Measurements from ENCODE around the gene BBS9.

The BBS9 gene

DNA sequence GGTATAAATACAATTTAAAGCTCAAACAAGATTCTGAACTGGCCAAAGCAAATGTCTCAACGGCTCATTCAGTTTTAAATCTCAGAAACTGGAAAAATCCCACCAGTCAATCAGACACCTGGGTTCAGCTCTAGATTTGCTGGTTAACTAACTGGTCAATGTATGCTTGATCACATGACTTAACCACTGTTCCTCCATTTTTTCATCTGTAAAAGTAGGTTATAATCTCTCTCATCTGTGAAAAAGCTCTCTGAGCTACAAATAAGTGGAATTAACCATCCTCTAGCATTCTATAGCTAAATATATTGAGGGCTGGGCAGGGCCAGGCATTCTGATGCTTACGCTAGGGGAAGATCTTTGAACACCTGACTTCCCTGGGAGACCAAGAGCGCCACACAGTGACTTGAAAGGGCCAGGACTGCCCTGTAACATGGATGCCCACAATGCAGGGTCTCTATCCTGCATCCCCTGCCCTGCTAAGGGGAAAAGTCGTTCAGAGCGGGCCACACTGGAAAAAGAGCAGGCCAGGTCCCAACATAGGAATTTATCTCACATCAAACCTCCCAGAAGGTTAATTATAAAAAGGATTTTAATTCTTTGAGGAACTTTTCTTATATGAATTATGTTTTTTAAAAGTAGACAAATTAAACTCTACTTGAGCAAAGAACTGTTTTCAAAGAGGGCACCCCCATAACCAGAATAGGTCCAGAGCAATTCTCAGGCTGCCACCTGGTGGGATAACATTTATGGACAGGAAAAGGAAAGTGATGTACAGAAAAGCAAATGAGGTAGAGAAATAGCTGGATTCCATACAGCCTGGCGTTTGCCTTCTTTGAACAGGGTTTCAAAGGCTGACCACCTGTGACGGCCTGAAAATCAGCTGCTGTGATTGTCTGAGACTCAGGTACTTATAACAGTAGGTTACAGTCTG lies 22.0 kb upstream of the BBS9 start:
- H3K4me3 ChIP-seq (replicated peaks; ENCODE audit: low read depth, low read length): peak overlapping the region; percentile 82
- DNase-seq (ENCODE audit: extremely low read depth, low read depth): no peak
- TF ChIP-seq, protein P1, sequence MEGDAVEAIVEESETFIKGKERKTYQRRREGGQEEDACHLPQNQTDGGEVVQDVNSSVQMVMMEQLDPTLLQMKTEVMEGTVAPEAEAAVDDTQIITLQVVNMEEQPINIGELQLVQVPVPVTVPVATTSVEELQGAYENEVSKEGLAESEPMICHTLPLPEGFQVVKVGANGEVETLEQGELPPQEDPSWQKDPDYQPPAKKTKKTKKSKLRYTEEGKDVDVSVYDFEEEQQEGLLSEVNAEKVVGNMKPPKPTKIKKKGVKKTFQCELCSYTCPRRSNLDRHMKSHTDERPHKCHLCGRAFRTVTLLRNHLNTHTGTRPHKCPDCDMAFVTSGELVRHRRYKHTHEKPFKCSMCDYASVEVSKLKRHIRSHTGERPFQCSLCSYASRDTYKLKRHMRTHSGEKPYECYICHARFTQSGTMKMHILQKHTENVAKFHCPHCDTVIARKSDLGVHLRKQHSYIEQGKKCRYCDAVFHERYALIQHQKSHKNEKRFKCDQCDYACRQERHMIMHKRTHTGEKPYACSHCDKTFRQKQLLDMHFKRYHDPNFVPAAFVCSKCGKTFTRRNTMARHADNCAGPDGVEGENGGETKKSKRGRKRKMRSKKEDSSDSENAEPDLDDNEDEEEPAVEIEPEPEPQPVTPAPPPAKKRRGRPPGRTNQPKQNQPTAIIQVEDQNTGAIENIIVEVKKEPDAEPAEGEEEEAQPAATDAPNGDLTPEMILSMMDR (IDR thresholded peaks at IDR 0.05; ENCODE audit: low read depth, low read length, missing control alignments): peak; percentile 40

DNA sequence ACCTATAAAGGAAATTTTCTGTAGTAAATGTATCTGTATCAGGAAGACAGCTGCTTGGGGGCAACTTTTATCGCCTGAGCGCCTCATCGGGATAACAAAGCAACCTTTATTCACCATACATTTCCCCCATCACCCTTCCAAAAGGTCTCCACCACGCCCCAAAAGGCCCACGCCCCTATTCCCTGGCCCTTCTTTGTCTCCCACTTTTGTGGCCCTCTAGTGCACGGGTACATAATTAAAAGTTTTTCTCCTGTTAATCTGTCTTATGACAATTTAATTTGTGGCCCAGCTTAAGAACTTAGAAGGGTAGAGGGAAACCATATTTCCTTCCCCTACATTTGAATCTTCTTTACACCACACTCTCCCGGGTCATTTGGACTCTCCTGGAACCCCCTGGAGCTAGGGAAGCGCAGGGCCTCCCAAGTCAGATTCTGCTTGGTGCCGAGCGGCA lies 20.8 kb upstream of the BBS9 start:
- DNase-seq (ENCODE audit: extremely low read depth, low read depth): no peak
- H3K4me3 ChIP-seq (replicated peaks; ENCODE audit: low read depth, low read length): peak overlapping the region; percentile 82
- TF ChIP-seq, protein P1 (IDR thresholded peaks at IDR 0.05; ENCODE audit: low read depth, low read length, missing control alignments): no peak

DNA sequence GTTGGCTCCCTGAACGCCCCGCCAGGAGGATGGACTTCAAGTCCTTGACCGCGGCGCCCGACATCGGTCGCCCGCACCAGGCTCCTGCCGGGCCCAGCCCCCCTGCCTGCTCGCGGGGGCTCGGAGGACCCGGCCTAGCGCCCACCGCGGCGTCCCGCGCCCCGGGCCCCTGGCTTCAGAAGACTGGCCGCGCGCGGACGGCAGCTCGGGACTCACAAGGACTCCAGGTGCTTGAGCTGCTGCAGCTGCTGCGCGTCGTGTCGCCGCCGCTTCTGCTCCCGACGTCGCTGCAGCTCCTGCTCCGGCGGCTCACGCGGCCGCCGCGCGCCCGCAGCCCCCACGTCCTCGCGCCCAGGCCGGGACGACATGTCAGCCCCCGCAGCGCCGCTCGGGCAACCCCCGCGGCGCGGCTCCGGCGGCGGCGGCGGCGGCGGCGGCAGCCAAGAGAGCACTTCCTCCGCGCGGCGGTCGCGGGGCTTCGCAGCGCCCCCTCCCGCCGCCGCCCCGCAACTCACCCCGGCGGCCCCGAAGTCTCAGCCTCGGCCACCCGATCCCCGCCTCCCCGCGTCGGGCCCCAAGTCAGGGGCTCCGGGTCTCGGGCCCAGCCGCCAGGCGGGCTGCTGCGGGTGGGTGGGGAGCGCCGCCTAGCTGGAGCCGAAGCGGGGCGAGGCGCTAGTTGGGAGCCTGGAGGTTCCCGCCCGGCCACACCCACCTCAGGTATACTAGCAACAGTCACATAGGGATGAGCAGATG lies 20.2 kb upstream of the BBS9 start, which contains the start of gene RP9:
Gene RP9, minus strand, starts transcription at position 400 of the 753 bp plus-strand sequence. Its CDS starts 32 bp downstream, at position 368.
- no peak for DNase-seq (ENCODE audit: extremely low read depth, low read depth)
- H3K4me3 ChIP-seq (replicated peaks; ENCODE audit: low read depth, low read length): peak within 1 kb of the TSS; percentile 82
- TF ChIP-seq, protein P1 (IDR thresholded peaks at IDR 0.05; ENCODE audit: low read depth, low read length, missing control alignments): peak; percentile 35

DNA sequence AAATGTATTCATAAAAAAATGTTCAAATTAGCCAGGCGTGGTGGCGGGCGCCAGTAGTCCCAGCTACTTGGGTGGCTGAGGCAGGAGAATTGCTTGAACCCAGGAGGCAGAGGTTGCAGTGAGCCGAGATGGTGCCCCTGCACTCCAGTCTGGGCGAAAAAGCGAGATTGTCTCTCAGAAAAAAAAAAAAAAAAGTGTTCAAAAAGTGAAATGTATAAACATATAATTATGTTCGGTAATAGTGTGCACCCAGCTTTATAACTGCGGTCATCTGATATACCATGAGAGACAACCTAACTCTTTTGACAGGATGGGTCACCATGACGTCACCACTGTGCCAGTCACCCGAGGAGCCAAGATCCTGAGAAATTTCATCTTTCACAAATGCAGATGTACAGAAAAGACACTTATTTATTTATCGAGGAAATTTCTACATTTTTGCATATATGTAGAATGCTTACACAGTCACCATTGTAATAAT lies 19.6 kb upstream of the BBS9 start:
- TF ChIP-seq, protein P1 (IDR thresholded peaks at IDR 0.05; ENCODE audit: low read depth, low read length, missing control alignments): no peak
- DNase-seq (ENCODE audit: extremely low read depth, low read depth): no peak
- H3K4me3 ChIP-seq (replicated peaks; ENCODE audit: low read depth, low read length): peak overlapping the region; percentile 82

DNA sequence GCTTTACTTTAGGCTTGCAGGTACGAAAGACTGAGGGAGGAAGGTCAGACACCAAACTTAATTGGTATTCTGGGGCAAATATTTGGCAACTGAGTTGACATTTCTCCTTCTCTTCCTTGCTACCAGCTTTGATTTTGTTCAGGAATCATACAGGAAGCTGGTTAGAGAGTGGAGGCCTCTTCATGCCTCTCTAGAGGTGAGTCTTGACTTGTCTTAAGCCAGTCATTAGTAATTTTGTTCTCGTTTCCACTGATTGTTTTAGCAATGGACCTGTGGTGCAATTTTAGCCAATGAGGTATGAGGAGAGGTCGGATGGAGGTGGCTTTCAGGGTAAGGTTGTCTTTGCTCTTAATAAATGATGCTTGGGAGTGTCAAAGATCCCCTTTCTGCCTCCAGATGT lies 17.8 kb upstream of the BBS9 start:
- no peak for DNase-seq (ENCODE audit: extremely low read depth, low read depth)
- H3K4me3 ChIP-seq (replicated peaks; ENCODE audit: low read depth, low read length): no peak overlapping the region
- TF ChIP-seq, protein P1 (IDR thresholded peaks at IDR 0.05; ENCODE audit: low read depth, low read length, missing control alignments): no peak

DNA sequence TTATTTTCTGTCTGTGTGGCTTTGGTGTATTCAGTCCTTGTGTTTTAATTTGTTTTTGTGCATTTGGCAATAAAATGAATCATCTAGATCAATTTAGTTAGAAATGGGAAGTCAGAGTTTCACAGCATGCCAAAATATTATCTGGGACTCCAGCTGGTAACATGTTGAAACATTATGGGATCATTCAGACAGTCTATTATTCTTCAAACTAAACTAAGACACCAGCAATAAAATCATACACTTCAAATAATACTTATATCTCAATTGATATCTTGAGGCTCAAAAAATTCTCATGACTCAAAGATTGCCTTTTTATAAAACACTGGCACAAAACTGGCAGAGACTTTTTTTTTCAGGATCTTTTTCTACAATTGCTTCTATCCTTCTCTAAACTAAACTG lies 14.4 kb upstream of the BBS9 start:
- TF ChIP-seq, protein P1 (IDR thresholded peaks at IDR 0.05; ENCODE audit: low read depth, low read length, missing control alignments): no peak
- DNase-seq (ENCODE audit: extremely low read depth, low read depth): no peak
- H3K4me3 ChIP-seq (replicated peaks; ENCODE audit: low read depth, low read length): no peak overlapping the region

Data from HFF-Myc (cell line).